AG04449 (cell line): Measurements from ENCODE around the gene CCDC138.

Source experiments
- CTCF ChIA-PET: fragments of 350-600 bp; formaldehyde crosslinking; extraction: SDS; loops from one replicate; lab custom pipeline; 2021; ENCODE audit warnings: antibody characterized with exemption; lab: Yijun Ruan, JAX
- POLR2A ChIA-PET: fragments of 400-600, 350-600 bp; formaldehyde crosslinking; extraction: SDS; loops from one replicate; lab custom pipeline; 2020; ENCODE audit warnings: antibody characterized with exemption, inconsistent platforms; lab: Yijun Ruan, JAX
- DNase-seq: peaks from one replicate; pipeline ENCODE4 v3.0.0-alpha.2; 2010; ENCODE audit warnings: low read depth, low spot score
- H3K4me3 ChIP-seq: 2 replicates; pipeline ENCODE4 v1.5.1; 2011; ENCODE audit warnings: low read depth, mild to moderate bottlenecking, control low read depth, low read length
- TF ChIP-seq, protein P1 (sequence below): IDR thresholded peaks from one replicate; pipeline ENCODE4 v1.5.1; 2011; ENCODE audit warnings: mild to moderate bottlenecking, moderate library complexity, low read length, control low read depth, inconsistent platforms; ENCODE audit not compliant: insufficient read depth; ENCODE audit errors: missing control alignments

CCDC138 gene

GRCh38 chr2:108825736-108826135 is 39.2 kb downstream of the CCDC138 start:
- POLR2A ChIA-PET, result no interaction called here
- TF ChIP-seq, protein P1, sequence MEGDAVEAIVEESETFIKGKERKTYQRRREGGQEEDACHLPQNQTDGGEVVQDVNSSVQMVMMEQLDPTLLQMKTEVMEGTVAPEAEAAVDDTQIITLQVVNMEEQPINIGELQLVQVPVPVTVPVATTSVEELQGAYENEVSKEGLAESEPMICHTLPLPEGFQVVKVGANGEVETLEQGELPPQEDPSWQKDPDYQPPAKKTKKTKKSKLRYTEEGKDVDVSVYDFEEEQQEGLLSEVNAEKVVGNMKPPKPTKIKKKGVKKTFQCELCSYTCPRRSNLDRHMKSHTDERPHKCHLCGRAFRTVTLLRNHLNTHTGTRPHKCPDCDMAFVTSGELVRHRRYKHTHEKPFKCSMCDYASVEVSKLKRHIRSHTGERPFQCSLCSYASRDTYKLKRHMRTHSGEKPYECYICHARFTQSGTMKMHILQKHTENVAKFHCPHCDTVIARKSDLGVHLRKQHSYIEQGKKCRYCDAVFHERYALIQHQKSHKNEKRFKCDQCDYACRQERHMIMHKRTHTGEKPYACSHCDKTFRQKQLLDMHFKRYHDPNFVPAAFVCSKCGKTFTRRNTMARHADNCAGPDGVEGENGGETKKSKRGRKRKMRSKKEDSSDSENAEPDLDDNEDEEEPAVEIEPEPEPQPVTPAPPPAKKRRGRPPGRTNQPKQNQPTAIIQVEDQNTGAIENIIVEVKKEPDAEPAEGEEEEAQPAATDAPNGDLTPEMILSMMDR, result no peak
- DNase-seq, result no peak
- no peak overlapping the region for H3K4me3 ChIP-seq
- CTCF ChIA-PET, result no interaction called here

DNA sequence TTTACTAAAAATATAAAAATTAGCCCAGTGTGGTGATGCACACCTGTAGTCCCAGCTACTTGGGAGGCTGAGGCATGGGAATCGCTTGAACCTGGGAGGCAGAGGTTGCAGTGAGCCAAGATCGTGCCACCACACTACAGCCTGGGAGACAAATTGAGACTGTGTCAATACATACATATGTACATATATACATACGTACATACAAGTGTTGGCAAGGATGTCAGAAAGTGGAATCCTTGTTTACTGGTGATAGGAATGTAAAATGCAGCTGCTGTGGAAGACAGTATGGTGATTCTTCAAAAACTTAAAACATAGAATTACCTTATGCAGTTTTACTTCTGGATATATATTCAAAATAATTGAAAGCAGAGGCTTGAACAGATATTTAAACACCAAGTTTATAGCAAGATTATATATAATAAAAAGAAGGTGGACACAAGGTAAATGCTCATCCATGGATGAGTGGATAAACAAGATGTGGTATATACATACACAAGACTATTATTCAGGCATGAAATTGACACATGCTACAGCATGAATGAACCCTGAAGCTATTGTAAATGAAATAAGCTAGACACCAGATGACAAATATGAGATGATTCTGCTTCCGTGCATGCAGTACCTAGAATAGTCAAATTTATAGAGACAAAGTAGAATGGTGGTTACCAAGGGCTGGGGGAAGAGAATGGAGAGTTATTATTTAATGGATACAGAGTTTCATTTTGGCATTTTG is 43.2 kb downstream of the CCDC138 start:
- H3K4me3 ChIP-seq, result no peak overlapping the region
- POLR2A ChIA-PET, result no interaction called here
- DNase-seq, result no peak
- CTCF ChIA-PET, result no interaction called here
- TF ChIP-seq, protein P1, result no peak

- ChIA-PET POLR2A (interaction anchor here (0.5 kb wide), 1 partner anchor 42 kb away, joined by 3 read pairs; no protein-coding TSS in a partner anchor), CTCF (no interaction called here)
- TF ChIP-seq, protein P1, result no peak
- DNase-seq, result no peak
- H3K4me3 ChIP-seq, result no peak overlapping the region
Measured at GRCh38 chr2:108833219-108833618, 46.6 kb downstream of the CCDC138 start.

DNA sequence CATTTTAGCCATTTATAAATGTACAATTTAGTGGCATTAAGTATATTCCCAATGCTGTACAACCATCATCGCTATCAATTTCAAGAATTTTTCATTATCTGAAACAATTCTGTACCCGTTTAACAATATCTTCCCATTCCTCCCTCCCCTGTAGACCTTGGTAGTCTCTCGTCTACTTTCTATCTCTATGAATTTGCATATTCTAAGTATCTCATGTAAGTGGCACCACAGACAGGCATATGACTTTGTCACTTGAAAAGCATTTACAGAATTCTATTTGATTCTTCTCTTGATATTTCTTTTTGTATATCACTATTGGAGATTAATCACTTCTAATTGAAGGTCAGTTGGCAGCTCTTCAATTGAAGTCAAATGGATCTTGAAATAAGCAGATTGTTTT is 48.0 kb downstream of the CCDC138 start:
- ChIA-PET POLR2A (no interaction called here), CTCF (no interaction called here)
- DNase-seq, result no peak
- TF ChIP-seq, protein P1, result no peak
- no peak overlapping the region for H3K4me3 ChIP-seq

DNA sequence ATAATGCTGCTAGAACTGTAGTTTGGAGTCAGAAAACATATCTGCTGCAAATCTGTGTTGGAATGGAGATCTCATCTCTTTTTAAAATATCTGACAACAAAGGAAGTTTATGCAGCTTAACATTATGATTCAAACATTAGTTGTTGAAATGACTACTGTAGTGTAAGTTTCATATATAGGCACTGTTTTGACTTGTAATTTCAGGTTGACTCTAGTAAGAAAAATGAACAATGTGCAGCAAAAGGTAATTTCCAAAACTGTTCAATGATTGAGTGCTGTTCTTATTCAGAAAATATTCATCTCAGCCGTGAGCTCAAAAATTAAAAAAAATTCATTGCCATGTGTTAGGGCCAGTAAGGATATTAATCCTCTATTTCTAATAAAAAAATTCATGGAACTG is 48.5 kb downstream of the CCDC138 start:
- DNase-seq, result no peak
- POLR2A ChIA-PET, result no interaction called here
- CTCF ChIA-PET, result no interaction called here
- H3K4me3 ChIP-seq, result no peak overlapping the region
- TF ChIP-seq, protein P1, result no peak

DNA sequence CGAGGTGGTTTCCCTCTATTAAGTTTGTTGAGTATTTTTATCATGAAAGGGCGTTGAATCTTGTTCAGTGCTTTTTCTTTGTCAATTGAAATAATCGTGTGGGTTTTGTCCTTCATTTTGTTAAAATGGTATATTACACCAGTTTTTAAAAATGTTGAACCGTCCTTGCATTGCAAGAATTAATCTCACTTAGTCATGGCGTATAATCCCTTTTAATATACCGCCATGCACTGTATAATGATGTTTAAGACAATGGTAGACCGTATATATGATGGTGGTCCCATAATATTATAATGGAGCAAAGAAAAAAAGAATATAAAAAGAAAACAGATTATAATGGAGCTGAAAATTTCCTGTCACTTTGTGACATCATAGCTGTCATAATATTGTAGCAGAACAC is 50.6 kb downstream of the CCDC138 start:
- ChIA-PET CTCF (no interaction called here), POLR2A (no interaction called here)

More for the DNA sequence above, 50.6 kb downstream of the CCDC138 start:
- TF ChIP-seq, protein P1, result no peak
- DNase-seq, result no peak
- no peak overlapping the region for H3K4me3 ChIP-seq
